AG09309 (cell line): Measurements from ENCODE around the gene CEACAM21.

Source experiments
- DNase-seq: peaks from one replicate; pipeline ENCODE4 v3.0.0-alpha.2; 2010; ENCODE audit warnings: low read depth
- H3K4me3 ChIP-seq: 2 replicates; pipeline ENCODE4 v1.5.1; 2011; ENCODE audit warnings: mild to moderate bottlenecking, low read depth, low read length, moderate library complexity; ENCODE audit not compliant: control insufficient read depth
- TF ChIP-seq, protein P1 (sequence below): IDR thresholded peaks from 2 replicates; pipeline ENCODE4 v1.5.1; 2011; ENCODE audit warnings: mild to moderate bottlenecking, low read depth, low read length, inconsistent platforms; ENCODE audit not compliant: insufficient read depth, control insufficient read depth; ENCODE audit errors: missing control alignments

CEACAM21 gene

GRCh38 chr19:41531438-41532311 lies 44.3 kb upstream of the CEACAM21 start:
- no peak for DNase-seq
- no peak overlapping the region for H3K4me3 ChIP-seq

DNA sequence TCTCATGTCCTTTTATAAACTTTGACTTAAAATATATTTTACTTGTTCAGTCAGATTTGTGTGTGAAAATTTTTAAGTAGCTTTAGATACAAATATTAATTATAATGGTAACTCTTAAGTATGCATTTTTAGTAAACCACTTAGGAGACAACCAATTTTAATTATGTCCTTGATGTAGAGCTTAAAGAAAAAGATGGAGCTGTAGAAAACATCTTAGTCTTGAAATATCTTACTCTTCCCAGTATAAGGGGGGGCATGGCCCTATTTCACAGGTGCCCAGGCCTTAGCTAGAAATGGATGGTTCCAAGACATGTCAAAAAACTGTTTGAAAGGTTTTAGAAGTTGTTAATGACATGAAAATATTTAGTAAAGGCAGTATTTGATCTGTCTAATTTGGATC lies 43.4 kb upstream of the CEACAM21 start:
- no peak for DNase-seq
- TF ChIP-seq, protein P1, sequence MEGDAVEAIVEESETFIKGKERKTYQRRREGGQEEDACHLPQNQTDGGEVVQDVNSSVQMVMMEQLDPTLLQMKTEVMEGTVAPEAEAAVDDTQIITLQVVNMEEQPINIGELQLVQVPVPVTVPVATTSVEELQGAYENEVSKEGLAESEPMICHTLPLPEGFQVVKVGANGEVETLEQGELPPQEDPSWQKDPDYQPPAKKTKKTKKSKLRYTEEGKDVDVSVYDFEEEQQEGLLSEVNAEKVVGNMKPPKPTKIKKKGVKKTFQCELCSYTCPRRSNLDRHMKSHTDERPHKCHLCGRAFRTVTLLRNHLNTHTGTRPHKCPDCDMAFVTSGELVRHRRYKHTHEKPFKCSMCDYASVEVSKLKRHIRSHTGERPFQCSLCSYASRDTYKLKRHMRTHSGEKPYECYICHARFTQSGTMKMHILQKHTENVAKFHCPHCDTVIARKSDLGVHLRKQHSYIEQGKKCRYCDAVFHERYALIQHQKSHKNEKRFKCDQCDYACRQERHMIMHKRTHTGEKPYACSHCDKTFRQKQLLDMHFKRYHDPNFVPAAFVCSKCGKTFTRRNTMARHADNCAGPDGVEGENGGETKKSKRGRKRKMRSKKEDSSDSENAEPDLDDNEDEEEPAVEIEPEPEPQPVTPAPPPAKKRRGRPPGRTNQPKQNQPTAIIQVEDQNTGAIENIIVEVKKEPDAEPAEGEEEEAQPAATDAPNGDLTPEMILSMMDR = no peak
- H3K4me3 ChIP-seq = no peak overlapping the region

More at GRCh38 chr19:41531438-41532311, 44.3 kb upstream of the CEACAM21 start:
- TF ChIP-seq, protein P1 = no peak

GRCh38 chr19:41533671-41534215 lies 42.2 kb upstream of the CEACAM21 start:
- no peak for DNase-seq
- no peak overlapping the region for H3K4me3 ChIP-seq
- TF ChIP-seq, protein P1 = no peak

GRCh38 chr19:41535029-41535622 lies 40.8 kb upstream of the CEACAM21 start:
- DNase-seq = no peak
- TF ChIP-seq, protein P1 = no peak
- H3K4me3 ChIP-seq = no peak overlapping the region

- TF ChIP-seq, protein P1 = peak; percentile 52
- no peak for DNase-seq
- H3K4me3 ChIP-seq = no peak overlapping the region
Observed at GRCh38 chr19:41537789-41538188, 38.2 kb upstream of the CEACAM21 start.

- TF ChIP-seq, protein P1 = no peak
- no peak overlapping the region for H3K4me3 ChIP-seq
- DNase-seq = no peak
Observed at GRCh38 chr19:41540041-41540695, 35.8 kb upstream of the CEACAM21 start.
